ENCODE data around the gene GOLIM4. TPM values are rescaled to one million over a fixed set of nuclear protein-coding genes. Genes with fewer than 3 reads are reported as not detected.

GOLIM4 gene
- total RNA-seq, 1 experiment from 2014 or later = 24.6 TPM

GRCh38 chr3:168068346-168068745 lies 27.4 kb downstream of the GOLIM4 start:
- no CpG with 5 or more reads among the region's 2 CpGs for WGBS (ENCODE audit: extremely low coverage, insufficient read length, low lambda C conversion rate)
- Histone ChIP-seq H2BK120ac (ENCODE audit: low read depth, low read length, poor library complexity, severe bottlenecking) (no peak overlapping the region), H3K9ac (ENCODE audit: extremely low read depth, insufficient read length, low read length) (no peak overlapping the region), H3K27ac (ENCODE audit: insufficient read length, low read depth, low read length) (no peak overlapping the region), H2AFZ (ENCODE audit: low read length) (no peak overlapping the region), H3K4me2 (ENCODE audit: insufficient read depth, insufficient read length, low read length) (no peak overlapping the region), H3K79me1 (ENCODE audit: insufficient read depth, low read depth, low read length, poor library complexity, severe bottlenecking) (no peaks in the 10 kb centered on the region), H4K5ac (ENCODE audit: insufficient read length, low read depth, low read length) (no peak overlapping the region), H3T11ph (ENCODE audit: low read length) (no peak overlapping the region), H2BK5ac (ENCODE audit: insufficient read length, low read length) (no peak overlapping the region), H4K20me1 (ENCODE audit: control insufficient read depth, insufficient read depth, insufficient read length) (no peaks in the 10 kb centered on the region), H2BK12ac (ENCODE audit: insufficient read length, low read depth, low read length) (no peak overlapping the region), H2BK20ac (ENCODE audit: low read depth, low read length, poor library complexity, severe bottlenecking) (no peak overlapping the region), H3K23ac (ENCODE audit: insufficient read length, low read depth, low read length) (no peak overlapping the region), H3K9me3 (ENCODE audit: control insufficient read depth, low read depth, low read length) (no peaks in the 10 kb centered on the region), H4K91ac (ENCODE audit: insufficient read length, low read depth, low read length) (no peak overlapping the region), H2BK15ac (ENCODE audit: low read depth, low read length) (no peak overlapping the region), H3K18ac (ENCODE audit: insufficient read length, low read depth, low read length) (no peak overlapping the region), H3K4ac (ENCODE audit: low read depth, low read length) (no peak overlapping the region), H3K23me2 (ENCODE audit: insufficient read length, low read depth, low read length, poor library complexity, severe bottlenecking) (no peaks in the 10 kb centered on the region), H3K79me2 (ENCODE audit: insufficient read depth, low read length) (no peaks in the 10 kb centered on the region; the same call in 1 of the 2 replicates), H4K8ac (replicated peaks; ENCODE audit: insufficient read length, low read depth, low read length) (no peak overlapping the region), H3K4me1 (ENCODE audit: insufficient read depth, low read length) (peaks cover 2% of the 10 kb centered on the region; the same call in 1 of the 2 replicates), H3K27me3 (ENCODE audit: insufficient read depth, low read length) (no peaks in the 10 kb centered on the region), H3K56ac (ENCODE audit: insufficient read length, low read depth, low read length) (no peak overlapping the region), H2AK5ac (ENCODE audit: insufficient read length, low read length) (no peak overlapping the region), H3K14ac (ENCODE audit: insufficient read depth, low read length) (no peak overlapping the region)
- Mint-ChIP-seq H3K27me3 (ENCODE audit: low read depth) (no peaks in the 10 kb centered on the region), H3K36me3 (ENCODE audit: insufficient read depth in 1 of 3, low read depth in 3 of 3) (no peaks in the 10 kb centered on the region), H3K9me3 (no peaks in the 10 kb centered on the region; a peak in 1 of 5 replicates), H3K4me1 (peaks cover 13 to 18% of the 10 kb centered on the region in 2 experiments; a peak in 3 of 4 replicates), H3K4me3 (no peak overlapping the region), H3K27ac (no peak overlapping the region)
- TF ChIP-seq, protein P1, sequence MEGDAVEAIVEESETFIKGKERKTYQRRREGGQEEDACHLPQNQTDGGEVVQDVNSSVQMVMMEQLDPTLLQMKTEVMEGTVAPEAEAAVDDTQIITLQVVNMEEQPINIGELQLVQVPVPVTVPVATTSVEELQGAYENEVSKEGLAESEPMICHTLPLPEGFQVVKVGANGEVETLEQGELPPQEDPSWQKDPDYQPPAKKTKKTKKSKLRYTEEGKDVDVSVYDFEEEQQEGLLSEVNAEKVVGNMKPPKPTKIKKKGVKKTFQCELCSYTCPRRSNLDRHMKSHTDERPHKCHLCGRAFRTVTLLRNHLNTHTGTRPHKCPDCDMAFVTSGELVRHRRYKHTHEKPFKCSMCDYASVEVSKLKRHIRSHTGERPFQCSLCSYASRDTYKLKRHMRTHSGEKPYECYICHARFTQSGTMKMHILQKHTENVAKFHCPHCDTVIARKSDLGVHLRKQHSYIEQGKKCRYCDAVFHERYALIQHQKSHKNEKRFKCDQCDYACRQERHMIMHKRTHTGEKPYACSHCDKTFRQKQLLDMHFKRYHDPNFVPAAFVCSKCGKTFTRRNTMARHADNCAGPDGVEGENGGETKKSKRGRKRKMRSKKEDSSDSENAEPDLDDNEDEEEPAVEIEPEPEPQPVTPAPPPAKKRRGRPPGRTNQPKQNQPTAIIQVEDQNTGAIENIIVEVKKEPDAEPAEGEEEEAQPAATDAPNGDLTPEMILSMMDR (conservative IDR thresholded peaks at IDR 0.05) = no peak
- DNase-seq = no peak
